HG03571 (cell line): Measurements from ENCODE around the gene CPM.
A peak's percentile ranks its signal among the peaks of the same experiment; 100 is the strongest.
"Not testable (repeated sequence)": the region's sequence is repeated elsewhere in the genome, so short reads cannot be mapped to it uniquely, and the experiment has no call there.

Experiments
- ATAC-seq: cut with Tn5 transposase; IDR thresholded peaks from one replicate; pipeline ENCODE4 v1.9.1; 2021; ENCODE audit not compliant: unreplicated experiment

CPM gene

DNA sequence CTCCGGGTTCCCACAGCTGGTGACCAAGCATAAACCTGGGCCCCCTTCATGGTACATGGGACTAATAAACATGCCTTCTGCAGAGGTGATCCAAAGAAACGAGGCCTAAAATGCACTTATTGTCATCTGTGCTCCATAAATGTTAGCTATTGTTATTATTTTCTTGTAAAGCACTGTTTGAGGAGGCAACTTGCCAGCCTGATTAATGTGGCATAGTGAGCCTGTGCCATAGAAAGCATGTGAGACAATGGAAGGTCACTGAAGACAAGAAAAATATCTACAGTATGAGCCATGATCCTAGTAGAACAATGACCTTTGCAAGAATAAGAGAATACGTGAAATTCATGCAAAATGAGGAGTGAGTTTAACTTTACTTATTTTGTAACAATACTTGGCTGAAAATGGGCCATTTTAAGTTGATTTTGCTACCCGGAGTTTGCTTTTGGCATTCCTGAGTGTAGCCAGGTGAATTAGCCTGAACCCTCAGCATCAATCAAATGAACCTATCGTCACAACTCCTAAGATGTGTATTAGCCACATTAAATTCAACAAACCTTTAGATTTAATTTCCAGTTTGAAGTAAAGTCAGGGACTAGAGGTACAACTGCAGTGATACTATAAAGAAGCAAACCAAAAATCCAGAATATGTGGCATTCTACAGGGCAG lies 52.2 kb downstream of the CPM start:
- no peak for ATAC-seq

DNA sequence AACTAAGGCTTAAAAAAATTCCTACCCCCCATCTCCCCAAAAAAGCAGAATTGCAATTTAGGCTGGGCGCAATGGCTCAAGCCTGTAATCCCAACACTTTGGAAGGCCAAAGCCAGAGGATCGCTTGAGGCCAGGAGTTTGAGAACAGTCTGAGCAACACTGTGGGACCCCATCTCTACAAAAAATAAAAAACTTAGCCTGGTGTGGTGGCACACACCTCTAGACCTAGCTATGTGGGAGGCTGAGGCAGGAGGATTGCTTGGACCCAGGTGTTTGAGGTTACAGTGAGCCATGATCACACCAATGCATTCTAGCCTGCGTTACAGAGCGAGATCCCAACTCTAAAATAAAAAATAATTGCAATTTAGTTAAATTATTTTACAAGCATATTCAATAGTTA lies 54.1 kb downstream of the CPM start:
- ATAC-seq = no peak

DNA sequence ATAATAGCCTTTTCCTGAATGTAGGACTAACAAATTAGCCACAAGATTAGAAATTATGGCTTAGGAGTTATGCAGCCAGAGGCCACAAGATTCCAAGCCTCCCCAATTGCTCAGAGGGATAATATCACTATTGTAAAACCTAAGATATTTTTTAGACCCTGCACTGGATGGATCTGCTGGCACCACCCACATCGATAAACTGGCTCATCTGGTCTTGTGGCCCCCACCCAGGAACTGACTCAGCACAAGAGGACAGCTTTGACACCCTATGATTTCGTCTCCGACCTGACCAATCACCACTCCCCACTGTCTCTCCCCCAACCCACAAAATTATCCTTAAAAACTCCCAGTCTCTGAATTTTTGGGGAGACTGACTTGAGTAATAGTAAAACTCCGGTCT lies 54.7 kb downstream of the CPM start:
- ATAC-seq = no peak

DNA sequence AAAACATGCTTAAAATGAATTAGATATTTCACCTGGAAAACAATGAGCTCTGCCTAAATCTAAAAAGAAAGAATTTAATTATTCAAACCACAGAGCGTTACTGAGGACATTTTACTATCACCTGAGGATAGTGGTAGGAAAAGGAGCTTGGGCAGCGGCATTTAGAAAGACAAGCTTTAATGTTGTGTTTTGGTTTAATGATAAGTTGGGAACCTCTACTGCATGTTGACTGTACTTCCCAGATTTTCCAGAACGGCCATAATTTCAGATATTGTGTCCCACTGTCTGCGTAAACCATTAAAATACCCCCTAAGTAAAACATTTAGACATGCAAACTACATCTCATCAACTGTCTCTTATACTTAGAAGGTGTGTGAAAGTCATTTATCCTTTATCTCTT lies 55.4 kb downstream of the CPM start:
- no peak for ATAC-seq

DNA sequence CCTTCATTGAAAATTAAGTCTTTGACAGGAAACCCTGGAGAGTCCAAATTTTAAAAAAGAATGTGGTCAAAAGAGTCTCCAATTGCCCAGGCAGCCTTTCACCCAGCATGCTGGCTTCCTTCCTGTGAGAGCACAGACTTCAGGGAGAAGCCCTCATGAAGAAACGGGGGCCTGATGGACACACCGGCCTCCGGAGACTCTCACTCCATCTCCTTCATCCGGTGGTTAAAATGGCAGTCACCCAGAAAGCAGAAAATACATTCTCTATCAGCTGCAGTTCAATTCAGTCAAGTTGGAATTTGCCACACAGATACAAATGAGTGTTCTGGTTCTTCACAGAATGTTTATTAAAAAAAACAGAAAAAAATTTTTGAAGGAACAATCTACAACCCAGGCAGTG lies 56.5 kb downstream of the CPM start:
- ATAC-seq = no peak

DNA sequence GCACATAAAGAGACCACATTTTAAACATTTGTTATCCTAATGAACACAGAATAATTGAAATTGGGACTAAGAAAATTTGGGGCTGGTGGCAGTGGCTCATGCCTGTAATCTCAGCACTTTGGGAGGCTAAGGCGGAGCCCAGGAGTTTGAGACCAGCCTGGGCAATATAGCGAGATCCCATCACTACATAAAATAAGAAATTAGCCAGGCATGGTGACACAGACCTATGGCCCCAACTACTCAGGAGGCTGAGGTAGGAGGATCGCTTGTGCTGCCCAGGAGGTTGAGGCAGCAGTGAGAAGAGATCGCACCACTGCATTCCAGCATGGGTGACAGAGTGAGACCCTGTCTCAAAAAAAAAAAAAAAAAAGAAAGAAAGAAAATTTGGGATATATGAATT lies 59.7 kb downstream of the CPM start:
- ATAC-seq = no peak

DNA sequence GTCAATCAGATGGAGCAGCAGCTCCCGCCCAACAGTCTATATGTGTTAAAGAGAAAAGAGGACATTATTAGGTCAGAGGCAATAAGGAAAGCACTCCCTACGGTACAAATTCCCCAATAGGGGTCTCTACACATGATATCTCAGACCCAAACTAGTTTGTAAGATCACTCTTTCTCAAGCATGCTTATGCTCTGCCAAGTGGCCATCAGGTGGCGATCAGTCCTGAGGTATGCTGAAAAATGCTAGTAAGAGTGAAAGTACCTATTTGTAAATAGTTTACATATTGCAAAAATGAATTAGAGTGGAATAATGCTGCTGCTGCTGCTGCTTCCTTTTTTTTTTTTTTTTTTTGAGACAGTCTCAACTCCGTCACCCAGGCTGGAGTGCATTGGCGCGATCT lies 61.0 kb downstream of the CPM start:
- ATAC-seq = peak; percentile 47

DNA sequence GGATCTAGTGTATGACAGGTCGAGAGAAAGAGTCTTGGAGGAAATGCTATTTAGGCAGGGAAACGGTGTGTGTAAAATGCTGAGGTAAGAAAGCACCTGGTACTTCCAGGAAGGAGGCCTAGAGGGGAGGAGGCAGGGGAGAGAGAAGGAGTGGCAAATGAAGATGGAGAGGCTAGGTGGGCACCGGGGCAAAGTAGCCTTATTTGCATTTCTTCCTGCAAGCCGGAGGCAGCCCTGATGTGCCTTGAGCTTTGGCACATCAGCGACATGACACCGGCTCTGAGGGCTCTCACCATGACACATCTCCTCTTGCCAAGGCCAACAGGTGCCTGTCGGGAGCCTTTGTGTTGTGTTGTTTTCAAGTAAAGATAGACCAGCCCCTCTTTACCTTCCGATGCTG lies 61.6 kb downstream of the CPM start:
- ATAC-seq = no peak

DNA sequence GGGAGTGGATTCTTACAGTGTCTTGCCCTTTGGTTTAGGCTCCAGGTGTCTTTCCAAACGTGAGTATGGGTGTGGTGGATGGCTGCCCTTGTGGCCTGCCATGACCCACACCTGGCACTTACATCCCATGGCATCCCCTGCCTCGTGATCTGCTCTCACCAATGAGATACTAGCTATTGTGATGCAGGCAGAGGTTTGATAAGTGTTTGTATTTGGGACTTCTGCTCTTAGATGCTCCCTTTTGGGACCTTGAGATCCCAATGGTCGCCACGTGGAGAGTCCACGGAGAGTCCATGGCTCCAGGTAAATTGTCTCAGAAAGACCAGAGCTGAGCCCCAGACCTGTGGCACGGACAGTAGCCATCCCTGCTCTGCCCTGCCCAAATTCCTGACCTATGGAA lies 62.5 kb downstream of the CPM start:
- ATAC-seq = no peak

DNA sequence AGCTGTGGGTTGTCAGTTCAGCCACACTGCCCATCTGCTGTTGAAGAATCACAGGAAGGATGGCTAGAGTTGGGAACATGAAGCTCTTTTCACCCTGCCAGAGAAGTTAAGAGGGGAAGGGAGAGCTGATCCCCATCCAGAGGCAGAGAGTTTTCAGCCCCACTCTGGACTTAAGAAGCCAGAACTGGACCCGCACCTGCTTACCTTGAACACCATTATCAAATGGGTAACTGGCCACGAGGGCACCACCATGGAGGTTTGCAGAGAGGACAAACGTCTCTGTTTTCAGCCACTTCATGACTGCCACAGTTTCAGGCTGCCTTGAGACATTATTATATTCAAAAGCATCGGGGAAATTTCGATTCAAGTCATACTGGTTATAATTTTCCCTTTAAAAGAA lies 63.0 kb downstream of the CPM start:
- ATAC-seq = no peak

DNA sequence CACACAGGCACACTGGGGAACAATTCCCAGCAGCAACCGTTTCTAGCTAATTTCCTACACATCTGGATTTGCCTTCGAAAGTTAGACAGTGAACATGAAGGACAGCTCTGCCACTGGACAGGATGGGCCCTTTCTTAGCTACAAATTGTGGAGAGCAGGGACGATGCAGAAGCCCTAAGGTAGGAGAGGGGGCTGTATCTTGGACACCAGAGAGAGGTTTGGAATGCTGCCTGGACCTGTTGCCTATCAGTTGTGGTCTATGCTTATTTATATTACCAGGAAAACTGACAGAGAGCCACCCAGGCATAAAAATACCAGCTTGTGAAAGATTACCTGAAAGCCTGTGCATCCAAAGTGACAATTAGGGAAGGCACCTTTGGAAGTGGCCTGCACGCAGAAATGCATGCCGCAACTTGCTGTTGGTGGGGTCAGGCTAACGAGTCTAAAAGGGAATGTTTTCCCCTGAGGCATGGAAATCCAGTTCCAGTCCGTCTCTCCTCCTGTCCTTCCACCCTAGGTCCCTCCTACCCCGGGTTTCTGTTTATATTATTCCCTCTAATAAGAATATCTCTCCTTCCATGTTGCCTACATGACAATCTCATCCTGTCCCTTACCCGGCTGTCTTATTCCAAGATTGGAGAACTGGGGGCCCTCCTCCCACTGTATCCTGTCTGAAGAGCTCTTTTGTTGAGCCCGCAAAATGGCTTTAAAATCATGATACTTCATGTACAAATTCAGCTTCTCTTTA lies 64.8 kb downstream of the CPM start:
- no peak for ATAC-seq

DNA sequence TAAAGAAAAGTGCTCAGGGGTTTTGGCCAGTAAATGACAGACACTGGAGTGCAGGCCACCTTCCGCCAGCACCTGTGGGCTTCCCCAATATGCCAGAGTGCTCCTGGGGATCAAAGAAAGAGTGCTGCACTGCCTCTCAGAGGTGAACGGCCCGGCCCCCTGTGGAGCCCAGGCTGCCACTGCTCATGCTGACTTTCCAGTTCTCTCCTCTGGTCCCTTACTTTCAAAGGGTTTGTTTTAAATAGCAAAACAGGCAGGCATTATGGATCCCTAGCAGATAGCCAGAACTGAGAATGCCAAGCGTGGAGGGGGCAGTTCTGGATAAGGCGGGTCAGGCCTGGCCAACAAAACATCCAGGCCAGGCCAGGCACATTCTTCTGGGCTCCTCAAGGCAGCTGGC lies 65.4 kb downstream of the CPM start:
- no peak for ATAC-seq

DNA sequence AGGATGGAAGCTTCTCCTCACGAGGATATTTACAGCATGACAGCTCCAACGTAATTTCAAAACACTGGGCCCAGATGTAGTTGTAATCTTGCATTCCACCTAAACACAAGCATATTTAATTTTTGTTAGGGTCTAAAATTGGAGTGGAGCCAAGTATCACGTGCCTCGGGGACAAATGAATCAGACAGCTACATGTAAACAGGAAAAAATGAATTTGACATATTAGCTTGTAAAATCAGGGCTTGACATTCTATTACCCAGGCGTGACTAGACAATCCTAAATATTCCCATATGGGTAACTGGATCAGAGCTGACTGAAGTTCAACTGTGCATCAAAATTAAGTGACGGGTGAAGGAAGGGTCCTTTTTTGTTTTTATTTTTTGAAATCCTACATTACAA lies 66.0 kb downstream of the CPM start:
- ATAC-seq = no peak

DNA sequence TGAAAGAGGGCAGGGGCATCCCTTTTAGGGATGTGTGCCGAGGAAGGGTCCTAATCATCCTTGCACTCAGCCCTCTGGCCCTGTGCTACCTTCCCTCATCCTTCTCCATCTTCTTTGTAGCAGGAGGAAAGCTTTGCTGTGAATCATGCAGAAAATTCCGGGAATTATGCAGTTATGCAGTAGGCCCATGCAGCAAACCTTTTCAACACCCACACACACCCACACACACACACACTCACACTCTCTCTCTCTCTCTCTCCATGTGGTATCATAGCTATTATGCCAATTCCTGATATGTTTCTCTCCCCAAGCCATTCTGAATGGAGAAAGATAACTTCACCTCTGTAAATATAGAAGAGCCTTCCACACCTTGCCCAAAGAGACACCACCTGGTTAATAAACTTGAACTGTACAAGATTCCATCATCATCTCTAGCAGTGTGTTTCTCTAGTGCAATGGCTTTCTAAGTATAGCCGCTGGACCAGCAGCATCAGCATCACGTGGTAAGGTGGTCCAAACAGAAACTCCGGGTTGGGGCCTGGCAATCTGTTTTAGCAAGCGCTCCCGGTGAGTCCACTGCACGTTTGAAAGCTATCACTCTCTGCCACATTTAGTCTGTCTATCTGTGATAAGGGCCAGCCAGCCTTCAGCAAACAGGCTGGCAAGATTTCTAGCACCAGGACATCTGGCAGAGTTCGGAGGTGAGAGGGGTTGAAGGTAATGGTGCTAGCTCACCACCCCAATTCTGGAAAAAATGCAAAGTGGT lies 67.4 kb downstream of the CPM start:
- no peak for ATAC-seq

DNA sequence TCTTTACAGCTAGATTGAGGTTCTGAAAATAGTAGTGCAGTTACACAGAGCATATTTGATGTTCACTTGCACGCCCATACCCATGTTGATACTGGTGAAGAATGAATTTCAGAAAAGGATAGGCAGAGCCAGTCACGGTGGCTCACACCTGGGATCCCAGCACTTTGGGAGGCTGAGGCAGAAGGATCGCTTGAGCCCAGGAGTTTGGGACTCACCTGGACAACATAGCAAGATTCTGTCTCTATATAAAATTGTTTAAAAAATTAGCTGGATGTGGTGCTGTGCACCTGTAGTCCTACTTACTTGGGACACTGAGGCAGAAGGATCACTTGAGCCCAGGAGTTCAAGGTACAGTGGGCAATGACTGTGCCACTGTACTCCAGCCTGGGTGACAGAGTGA lies 68.4 kb downstream of the CPM start:
- ATAC-seq = no peak

DNA sequence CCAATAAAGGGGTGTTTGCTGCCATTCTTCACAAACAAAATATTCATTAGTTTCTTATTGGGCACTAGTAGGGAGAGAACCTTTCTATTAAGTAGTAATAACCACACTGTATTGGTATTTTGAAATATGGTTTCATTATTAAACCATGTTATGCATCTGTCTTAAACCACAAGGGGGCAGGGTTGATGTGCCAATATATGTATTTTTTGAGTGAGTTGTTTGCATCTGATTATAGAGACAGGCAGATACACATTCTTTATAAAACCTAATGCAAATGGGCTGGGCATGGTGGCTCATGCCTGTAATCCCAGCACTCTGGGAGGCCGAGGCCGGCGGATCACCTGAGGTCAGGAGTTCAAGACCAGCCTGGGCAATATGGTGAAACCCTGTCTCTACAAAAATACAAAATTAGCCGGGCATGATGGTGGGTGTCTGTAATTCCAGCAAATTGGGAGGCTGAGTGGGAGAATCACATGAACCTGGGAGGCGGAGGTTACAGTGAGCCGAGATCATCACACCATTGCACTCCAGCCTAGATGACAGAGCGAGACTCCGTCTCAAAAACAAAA lies 69.0 kb downstream of the CPM start:
- not testable (repeated sequence) for ATAC-seq

DNA sequence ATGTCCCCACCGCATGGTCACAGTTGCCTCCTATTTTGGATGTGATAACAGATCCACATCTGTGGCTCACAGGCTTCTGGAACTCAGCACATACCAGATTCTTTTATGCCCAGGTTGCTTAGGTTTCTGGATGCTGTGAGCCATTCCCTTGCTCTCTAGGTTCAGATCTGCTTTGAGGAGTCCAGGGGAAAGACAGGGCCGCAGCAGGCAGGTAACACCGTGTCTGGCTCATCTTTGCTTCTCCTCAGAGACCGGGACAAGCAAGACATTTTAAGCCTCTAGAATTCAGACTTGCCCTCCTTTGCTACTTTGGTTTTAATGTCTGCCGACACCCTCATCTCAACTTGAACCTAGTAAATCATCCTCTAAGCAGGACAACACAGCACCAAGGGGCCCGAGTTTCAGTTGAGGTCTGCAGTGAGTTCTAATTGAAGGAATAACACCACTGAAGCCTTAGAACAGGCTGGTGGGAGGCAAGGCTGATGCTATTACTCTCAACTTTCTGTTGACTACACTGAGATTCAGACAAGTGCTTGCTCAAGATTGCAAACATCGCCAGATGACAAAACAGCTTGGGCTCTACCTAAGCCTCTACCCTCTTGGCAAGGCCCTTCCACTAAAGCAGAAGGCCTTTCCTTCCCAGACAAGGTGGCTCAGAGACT lies 69.7 kb downstream of the CPM start:
- ATAC-seq = no peak

DNA sequence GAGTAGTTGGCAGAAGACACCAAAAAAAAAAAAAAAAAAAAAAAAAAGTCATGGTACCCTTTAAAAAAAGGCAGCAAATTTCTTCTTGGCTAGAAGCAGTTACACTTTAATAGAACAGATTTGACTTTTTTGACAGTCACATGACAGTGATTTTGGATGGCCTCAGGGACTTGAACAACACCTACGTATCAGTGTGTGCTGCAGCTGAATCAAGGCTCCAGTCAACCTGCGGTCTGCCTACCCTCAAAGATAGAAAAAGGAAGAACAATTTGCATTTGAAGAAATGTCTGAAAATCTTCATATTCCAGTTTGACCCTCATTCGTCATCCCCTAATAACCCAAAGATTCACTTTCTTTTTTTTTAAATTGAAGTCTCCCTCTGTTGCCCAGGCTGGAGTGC lies 71.1 kb downstream of the CPM start:
- no peak for ATAC-seq

DNA sequence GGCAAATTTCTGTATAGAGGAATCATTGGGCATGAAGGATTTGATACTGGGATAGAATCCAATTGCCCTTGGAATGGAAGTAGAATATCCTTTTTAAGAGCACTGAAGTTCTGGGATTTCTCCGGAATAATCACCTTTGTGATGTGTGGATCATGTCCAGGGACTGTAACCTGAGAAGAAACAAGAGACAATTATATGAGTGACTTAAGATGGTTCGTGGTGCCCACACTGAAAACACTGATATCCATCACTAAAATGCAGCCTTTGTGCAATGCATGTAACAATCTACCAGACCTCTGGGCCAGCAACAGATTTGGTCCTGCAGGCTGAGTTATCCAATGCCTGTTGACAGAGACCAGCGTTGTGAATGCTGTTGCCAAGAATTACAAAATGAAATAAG lies 76.5 kb downstream of the CPM start:
- no peak for ATAC-seq

DNA sequence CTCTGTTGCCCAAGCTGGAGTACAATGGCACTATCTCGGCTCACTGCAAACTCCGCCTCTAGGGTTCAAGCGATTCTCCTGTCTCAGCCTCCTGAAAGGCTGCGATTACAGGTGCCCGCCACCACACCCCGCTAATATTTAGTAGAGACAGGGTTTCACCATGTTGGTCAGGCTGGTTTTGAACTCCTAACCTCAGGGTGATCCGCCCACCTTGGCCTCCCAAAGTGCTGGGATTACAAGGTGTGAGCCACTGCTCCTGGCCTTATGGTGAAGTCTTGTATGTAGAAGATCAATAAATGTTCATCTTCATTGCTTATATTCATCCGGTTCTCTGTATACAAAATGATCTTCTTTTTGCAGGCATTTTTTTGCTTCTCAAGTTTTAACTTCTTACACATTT lies 77.2 kb downstream of the CPM start:
- no peak for ATAC-seq

DNA sequence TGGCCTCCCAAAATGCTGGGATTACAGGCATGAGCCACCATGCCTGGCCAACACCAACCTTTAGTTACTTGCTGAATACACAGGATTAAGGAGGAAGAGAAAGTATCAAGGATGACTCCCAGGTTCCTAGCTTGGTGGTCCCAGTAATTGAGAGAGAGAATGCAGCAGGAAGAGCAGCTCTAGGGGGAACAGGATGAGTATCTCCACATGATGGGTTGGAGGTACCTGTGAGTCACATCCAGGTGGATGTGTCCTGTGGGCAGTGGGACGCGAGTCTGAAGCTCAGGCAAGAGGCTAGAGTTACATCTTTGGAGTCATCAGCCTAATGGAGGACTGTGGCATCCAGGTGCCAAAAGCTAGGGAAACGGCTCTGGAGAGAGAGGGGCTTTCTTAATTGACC lies 77.9 kb downstream of the CPM start:
- ATAC-seq = no peak
